Activated CD4-positive, CD25-positive, alpha-beta regulatory T cell treated with anti-CD3 and anti-CD28 coated beads, Interleukin-2, amount 50 U/mL, for 72 hours (primary cell): ENCODE measurements around the gene BCOR.

Source experiments
- DNase-seq: peaks from one replicate; pipeline ENCODE4 v3.0.0; 2021

The BCOR gene

DNA sequence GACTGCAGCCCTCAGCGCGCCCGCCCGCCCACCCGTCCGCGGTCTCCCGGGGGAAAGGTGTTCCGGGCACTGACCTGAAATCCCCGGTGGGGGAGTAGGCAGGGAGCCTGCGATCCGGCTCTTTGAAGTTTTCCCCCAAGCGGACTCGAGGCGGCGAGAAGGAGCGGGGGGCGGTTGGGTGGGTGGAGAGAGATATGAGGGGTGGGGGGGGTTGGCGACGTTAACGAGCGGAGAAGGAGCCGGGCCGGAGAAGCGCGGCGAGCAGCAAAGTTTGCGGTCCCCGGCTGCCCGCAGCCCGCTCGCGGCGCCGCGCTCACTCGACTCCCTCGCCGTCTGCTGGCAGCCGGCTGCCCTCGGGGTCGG lies 636 bp downstream of the BCOR start:
- peak; percentile 47 for DNase-seq

DNA sequence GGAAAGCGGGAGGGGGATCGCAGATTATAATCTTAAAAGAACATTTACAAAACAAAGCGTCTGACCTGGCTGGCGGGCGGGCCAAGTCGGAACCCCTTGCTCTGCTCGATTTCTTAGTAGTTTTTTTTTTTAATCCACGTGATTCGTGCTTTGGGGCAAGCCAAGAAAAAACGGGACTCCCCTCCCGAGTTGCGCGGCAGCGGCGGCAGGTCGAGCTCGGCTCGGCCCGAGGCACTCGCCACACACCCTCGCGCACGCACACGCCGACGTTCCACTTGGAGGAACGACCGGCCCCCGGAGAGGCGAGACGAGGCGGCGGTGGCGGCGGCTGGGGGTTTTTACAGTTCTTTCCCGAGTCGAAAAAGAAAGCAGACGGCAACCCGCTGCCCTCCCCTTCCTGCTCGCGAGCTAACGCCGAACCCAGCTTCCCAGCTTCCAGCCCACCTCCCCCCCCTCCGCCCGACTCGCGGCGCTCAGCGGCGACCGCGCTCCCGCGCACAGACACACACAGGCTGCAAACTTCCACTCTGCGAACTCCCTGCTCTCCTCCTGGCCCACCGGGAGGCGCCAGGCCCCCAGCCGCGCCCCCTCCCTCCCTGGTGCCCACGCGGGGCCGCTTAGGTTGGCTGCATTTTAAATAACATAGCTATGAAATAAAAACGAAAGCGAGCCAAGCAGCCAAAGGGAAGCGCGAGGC lies 1.2 kb downstream of the BCOR start:
- DNase-seq = peak; percentile 63

DNA sequence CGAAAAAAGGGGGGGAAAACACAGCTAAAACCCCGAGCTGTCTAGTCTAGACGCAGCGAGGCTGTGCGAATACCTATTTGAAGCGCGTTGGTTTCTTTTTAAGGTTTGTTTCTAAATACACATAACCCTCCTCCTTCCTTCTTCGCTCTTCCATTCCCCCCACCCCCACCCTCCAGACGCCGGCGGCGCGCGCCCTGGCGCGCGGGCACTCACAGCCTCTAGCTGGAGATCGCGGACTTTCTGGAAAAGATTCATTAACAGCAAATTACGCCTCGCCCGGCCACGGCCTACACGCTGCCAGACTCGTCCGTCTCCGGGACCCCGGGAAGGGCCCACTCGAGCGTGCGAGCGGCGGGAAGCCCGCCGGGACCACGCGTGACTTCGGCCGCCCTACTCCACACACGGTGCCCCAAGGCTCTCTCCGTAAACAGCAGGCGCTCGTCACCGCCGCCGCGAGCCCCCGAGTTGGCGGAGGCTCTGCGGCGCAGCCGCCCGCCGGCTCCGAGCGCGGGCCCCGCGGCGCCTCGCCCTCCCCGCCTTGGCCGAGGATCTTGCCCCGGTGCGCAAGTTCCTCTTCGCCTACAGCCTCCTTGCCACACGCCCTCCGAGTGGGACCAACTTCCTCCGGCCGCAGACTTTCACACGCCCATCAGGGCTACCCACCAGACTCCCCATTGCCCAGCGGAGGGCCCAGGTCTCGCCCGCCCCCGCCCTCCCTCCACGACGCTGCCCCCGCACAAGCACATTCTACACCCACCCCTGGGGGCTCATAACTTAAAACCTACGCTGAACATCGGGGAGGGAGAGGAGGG lies 2.0 kb downstream of the BCOR start:
- DNase-seq = no peak

DNA sequence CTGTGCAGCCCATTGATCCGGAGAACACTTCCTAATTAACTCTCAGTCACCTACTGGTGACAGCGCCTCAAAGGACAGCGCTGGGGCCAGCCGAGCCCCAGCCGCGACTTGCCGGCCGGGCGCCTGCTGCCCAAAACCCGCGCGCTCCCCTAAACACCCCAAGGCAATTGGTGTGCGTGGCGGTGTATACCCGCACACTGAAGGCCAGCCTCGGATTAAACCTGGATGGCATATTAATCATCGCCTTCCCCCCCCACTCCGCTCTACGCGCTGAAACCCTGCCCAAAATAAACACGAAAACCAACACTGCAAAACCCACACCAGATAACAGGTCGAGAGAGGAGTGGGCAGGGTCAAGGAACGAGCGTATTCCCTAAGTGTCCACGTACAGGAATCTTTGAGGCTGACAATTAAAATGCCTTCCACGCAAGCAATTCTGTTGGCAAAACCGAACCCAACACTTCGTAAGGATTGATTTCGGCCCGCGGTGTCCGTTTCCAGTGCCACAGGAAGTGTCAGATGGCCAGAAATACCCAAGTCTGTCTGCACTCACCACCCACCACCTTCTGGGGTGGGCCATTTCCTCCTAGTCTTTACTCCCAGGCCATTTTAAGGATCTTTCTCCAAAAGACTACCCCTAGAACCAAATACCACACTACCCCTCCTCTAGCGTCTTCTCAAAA lies 2.7 kb downstream of the BCOR start:
- DNase-seq = no peak

DNA sequence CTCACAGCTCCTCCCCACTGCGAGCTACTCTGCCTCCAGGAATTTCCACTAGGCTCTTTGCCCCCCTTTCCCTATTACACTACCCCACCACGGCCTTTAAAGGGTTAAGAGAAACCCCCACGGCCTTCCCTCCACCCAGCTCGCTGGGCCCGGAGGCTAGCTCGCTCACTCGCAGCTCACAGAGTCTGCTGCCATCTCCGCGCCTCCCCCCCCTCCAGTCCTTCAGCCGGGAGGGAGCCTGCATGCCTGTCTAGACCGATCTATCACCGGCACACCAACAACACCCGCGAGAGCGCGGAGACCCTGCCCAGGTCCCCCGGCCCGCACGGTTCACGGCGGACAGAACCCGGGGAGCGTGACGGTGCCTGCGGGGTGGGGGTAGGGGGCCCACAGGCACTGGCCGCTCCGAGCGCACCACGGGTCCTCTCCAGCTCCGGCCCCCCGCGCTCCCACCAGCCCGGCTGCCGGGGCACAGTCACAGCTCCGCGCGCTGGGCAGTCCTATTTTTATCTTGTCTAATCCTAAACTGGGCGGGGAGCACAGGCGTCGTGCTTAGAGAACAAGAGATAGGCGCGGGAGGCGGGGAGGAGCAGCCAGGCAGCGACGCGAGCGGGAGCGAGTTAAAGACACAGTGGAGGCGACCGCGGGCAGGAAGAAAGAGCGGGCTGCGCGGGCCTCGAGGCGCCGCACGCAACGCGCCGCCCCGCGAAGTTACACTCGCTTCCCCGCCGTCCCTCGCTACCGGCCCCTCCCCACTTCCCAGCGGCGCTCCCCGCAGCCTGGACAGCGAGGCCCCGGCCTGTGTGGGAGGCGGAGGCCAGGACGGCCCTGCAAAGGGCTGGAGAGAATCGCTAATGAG lies 3.5 kb downstream of the BCOR start:
- DNase-seq = no peak

DNA sequence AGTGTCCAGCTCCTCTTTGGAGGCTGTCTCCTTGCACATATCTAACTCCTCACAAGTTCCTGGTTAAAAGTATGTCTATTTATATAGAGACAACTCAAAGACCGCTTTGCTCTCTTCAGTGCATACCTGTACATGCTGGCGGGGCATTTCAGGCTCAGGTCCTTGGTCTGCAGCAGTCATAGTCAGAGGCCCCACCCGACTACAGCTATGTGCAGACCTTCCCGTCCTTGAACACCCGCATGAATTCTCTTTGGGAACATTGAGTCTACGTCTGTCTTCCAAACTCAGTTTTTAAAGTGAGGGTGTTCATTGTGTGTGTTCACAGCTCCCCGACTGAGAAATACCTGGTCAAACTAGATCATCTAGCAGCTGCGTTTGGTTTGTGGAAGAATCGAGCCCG lies 4.2 kb downstream of the BCOR start:
- DNase-seq = no peak

DNA sequence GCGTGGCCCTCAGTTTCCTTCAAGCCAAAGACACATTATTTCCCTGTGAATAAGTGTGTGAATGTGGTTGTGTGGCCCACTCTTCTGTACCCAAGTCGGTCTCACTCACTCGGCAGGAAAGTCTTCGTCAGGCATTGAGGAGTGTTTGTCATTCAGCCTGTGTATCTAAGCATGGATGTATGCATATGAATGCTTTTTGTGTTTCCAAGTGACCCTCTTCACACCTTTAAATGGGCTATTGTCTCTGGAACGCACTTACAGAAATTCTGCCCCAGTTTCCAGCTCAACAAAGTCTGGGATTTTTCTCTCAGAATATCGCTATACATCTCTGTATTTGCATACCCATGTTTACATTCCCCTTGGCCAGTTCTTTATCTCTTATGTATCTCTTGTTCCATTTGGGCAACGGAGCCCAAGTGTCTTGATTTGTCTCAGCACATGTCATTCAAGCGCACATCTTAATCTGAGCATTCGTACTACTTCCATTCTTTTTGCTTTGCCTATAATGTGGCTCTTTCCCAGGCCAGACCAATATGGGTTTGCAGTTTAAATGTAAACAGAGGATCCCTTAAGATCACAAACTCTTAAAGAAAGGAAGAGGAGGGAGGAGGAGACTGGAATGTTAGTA lies 4.8 kb downstream of the BCOR start:
- DNase-seq = no peak

DNA sequence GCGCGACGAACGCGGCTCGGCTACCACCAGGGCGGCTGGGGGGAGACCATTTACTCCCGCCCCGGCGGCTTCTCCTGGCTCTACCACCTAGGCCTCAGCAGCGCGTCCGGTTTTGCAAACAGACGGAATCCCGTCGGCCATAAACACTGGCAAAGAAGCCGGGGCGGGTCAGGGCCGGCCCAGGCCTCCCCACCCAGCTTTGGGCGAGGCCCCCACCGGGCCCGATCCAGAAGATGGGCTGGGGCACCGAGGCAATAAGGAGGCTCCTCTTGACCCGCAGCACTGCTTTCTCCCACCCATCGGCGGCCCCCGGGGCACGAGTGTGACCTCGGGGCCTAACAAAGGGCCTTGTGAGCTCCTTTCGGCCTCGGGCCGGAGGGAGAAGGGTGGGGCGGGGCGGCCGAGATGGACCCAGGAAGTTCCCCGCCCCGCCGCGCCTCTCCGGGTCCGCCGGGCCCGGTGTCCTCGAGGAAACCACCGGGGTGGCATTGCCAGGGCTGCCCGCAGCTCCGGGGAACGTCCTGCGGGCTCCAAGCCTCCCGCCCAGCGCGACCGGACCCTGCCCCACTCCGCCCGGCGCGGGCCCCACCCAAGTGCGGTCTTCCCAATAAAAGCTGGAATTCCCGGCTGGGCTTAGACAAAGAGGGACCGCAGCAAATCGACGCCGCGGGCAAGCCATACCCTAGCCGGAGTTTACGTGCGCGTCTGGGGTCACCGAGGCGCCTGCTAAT lies 5.9 kb downstream of the BCOR start:
- no peak for DNase-seq

DNA sequence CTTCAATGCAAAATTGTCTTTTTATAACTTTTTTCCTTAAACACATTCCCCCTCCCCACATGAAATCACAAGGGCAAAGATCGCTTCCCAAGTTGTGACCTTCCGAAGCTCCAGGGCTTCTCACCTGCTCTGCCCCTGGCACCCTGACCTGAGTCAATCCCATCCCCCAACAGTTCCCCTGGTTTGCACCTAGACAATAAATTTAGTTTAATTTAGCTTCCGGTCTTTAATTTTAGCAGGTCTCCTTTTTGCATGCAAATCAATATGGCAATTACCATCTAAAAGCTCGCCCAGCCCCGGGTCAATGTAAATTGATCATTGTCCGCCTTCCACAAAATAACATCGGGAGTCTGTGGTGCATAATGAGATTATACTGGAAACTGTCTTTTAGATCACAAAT lies 6.8 kb downstream of the BCOR start:
- DNase-seq = no peak

DNA sequence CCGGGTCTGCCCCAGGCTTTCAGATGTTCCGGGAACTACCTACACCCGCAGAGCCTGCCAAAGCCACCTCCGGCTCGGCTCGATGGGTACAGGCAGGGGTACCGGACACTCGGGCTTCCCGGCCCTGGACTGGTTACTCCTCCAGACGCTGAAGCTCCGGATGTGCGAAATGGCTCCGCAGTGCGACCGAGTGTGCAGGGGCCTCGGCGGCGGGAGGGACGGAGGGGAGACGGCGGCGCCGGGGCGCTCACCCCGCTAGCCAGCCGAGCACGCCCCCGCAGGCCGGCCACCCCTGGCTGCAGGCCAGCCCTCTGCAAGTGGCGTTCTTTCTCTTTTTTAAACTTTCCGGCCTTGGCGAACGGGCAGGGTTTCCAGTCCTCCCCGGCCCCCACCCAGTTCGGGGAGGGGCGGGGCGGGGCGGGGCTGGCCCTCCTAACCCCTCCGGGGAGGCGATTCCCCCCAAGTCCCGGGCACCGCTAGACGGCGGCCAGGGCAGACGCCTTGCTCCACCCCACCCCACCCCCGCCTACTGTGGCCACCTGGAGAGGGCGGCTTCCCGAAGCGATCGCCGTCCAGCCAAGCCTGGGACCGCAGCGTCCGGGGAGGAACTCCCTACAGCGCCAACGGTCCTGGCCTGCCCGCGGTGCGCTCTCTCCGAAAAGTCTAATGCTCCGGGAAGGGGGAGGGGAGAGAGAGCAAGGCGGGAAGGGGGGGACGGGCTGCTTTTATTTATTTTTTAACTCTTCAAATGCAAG lies 7.5 kb downstream of the BCOR start:
- no peak for DNase-seq

DNA sequence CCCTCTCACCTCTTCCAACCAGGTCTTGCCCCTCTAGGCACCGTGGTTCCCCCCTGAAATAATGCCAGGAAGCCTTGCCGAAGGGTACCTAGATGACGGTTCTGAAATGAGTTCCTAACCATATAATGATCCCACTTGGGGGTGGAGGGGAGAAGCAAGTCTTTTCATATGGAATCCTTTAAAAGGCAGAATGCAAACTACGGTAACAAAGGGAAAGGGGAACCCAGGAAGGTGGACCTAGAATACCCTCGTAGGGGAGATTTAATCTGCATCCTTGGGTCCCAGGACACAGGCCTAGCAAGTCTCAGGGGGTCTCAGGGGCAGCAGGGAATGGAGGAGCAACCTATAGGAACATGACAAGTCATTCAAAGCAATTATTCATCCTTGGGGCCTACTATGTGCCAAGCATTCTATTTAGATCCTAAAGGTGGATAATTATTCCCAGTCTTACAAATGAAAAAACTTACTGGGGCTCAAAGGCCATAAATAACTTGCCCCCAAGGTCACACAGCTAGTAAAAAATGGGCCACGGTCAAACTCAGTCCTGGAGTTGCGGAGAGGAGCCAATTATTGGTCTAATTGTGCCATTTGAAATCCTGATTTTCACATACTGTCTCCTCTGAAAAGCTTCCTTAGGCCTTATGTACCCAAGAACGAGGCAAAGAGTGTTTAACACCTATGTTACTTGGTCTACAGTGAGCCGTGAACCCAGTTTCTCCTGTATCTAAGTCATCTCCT lies 8.8 kb downstream of the BCOR start:
- no peak for DNase-seq

DNA sequence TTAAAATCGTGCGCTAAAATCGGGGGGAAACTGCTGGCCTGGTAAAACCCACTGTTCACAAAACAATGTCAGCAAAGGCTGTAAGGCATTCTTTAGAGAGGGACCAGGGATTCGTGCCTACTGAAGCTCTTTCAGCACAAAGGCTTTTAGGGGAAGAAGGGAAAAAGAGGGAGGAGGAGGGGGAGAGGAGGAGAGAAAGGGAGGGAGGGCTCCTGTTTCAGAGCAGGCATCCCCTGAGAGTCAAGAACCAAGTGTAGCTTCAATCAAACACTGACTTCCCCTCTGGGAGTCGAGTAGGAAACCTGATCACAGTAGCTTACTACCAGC lies 9.5 kb downstream of the BCOR start:
- no peak for DNase-seq

DNA sequence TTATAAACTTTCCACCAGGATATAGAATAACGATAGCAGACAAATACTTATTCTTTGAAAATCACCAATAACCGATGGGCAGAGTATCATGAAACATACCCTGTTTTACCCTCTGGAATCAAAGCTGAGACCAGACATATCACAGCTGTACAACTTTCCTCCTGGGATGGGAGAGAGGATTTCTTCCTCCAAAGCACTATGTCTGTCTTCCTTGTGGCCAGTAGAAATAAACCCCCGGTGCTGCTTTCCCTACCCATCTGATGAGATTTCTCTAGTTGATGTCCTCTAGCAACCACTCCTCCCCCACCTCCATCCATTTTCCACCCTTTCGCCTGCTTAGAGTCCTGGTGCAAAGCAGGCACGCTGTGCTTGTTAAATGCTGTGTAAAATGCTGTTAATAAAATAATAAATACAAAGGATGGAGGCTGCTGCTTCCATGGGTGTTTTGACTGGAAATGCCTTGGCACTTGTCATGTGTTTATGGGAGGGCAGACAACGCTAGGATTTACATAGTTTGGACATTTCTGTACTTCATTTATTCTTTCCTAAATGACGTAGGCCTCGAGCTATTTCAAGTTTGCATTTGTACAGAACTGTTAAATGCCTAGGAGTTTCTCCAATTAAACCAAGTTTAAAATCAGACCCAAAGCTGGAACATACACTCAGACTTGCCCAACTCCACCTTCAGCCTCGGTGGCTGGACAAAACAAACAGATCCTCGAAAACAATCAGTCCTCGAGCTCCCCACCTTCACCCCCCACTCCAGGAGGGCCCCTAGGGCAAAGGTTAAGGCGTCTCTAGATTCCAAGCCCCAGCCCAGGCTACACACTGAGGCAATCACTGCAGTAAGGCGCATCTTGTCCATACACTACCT lies 10.1 kb downstream of the BCOR start:
- no peak for DNase-seq

DNA sequence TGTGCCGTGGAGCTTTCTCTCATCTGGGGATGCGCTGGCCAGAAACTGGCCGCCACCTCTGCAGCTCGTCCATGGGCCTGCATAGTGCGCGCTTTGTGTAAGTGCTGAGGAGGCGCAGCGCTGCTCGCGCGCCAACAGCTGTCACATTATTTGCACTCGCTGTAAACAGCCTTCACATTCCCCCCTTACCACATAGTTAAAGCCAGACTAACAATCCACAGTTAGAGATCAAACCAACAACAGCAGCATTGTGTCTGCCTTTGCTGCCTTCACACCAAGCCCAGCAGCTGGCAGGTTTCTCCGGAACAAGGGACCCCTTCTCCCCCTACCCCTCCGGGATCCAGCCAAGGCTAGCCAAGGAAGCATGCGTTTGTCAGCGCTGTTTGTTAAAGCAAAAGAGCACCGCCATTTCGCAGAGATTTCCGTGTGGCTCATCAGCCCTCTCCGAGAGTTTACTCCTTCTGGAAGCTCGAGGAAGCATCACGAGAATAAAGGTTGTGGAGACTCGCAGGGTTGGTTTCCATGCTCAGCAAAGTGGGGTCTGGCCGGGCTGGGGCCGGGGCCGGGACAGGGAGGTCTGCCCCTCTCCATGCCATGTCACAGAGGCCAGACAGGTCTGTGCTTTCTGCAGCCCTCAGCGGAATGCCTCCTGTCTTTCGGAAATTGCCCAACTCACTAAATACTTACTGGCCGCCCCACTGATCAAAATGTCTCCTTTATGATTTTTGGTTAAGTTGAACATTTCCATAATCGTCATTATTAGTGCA lies 11.0 kb downstream of the BCOR start:
- DNase-seq = no peak

DNA sequence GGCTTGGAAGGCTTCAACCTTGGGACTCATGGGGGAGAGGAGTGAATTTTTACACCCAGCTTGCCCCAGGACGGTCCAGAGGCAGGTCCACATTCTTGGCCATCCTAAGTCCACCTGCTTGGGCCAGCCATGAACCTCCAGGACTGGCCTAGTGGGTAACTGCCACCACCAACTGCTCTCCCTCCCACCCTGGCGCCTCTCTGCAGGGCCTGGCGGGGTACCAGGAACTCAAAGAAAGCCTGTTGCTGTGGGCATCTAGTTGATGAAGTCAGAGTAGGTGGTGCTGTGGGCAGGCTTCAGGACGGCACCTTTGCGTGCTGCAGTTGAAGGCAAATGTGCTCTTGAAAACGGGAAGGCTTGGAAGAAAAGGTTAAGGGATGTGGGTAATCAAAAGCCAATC lies 12.0 kb downstream of the BCOR start:
- no peak for DNase-seq

DNA sequence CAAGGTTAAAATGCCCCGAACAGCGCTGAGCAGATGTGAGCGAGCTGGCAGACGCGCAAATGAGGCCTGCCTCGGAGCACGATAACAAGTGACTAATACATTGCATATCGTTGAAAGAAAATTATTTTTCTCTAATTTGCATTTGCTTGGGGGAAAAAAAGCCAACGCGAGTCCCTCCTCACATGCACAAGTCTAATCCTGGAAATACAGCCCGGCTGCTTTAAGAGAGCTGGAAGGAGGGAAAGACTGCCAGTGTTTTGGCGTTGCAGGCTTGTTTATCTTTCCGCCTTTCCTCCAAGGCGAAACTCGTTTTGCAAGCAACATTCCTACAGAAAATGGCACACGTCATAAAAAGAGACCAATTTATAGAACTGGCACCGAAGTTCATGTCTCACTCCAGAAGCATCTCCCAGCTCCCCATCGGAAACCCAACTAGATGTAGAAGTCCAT lies 12.6 kb downstream of the BCOR start:
- no peak for DNase-seq

DNA sequence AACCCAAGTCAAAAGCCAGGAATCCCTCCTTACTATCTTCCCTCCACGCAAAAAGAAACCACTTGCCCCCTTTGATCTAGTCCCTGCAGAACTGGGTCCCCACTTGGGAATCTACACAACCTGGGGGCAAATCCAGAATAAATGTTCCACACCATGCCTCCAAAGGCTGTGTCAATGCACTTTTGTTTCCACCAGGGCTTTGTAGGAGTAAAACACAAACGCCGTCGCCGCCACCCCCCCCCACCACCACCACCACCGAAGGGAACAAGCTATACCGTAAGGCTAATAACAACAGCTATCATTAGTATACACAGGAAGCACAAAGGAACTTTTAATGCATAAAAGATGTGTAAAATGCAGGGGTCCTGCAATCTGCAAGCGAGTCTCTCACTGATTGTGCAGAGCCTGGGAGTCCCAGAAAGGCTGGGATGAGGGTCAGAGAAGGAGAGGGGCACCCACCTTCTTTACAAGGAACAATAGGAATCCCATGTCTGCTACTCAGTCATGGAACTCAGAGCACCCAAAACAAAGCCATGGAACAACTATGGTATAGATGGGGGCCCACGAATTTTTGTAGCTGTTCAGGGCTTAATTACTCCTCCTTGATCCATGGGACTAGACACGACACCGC lies 13.2 kb downstream of the BCOR start:
- DNase-seq = no peak

DNA sequence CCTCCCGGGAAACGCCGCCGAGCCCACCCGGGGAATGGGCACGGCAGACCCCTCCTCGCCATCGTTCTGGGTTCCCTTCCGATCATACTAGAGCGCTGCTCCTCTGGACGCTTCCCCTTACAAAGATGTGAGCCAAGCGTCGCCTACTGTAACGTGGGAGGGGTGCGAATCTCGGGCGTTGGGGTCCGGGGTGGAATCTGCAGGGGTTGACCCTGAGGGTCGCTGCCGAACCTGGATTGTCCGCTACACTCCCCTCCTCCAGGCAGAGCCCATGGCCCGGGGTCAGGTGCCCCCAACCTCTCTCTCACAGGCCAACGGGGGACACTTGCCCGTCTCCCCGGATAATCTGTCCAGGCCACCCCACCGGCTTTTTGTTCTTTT lies 13.8 kb downstream of the BCOR start:
- DNase-seq = no peak
